Naive thymus-derived CD4-positive, alpha-beta T cell (primary cell): ENCODE results near the gene WNT7B. TPM values are rescaled to one million over a fixed set of nuclear protein-coding genes. Genes with fewer than 3 reads are reported as not detected.
A peak's percentile ranks its signal among the peaks of the same experiment; 100 is the strongest.

Source experiments
- ATAC-seq: fragments of 150-1000 bp; cut with Tn5 transposase; 2 replicates; pipeline ENCODE4 v1.10.0; 2021; ENCODE audit warnings: mild to moderate bottlenecking, moderate library complexity
- CTCF ChIA-PET: fragments of 350-600 bp; sonication (Branson Sonifier 250); formaldehyde crosslinking; loops from one replicate; lab custom pipeline; 2021; ENCODE audit warnings: antibody characterized with exemption; lab: Charles Lee
- POLR2A ChIA-PET: fragments of 350-600 bp; sonication (Branson Sonifier 250); formaldehyde crosslinking; loops from one replicate; lab custom pipeline; 2021; ENCODE audit warnings: antibody characterized with exemption, inconsistent platforms; lab: Charles Lee
- DNase-seq, 9 donors: peaks; one replicate each; pipeline versions ENCODE4 v3.0.0 to v3.0.0-alpha.2; 2020 to 2022; ENCODE audit warnings: mixed read lengths in 1 of 9
- H3K27ac ChIP-seq: one replicate; pipeline ENCODE4 v1.7.0; 2013; ENCODE audit warnings: mild to moderate bottlenecking, low read depth, low read length, moderate library complexity
- H3K27me3 ChIP-seq, 2 donors: one replicate each; pipeline ENCODE4 v1.7.0; 2013; ENCODE audit warnings: low read length in 2 of 2, mild to moderate bottlenecking in 2 of 2, moderate library complexity in 2 of 2; ENCODE audit not compliant: control insufficient read depth in 2 of 2, insufficient read depth in 2 of 2
- H3K36me3 ChIP-seq, 3 experiments: 1 replicate in 2 of 3; 2 replicates in 1 of 3; pipeline ENCODE4 v1.7.0; 2013; ENCODE audit warnings: low read length in 3 of 3, mild to moderate bottlenecking in 3 of 3, moderate library complexity in 1 of 3; ENCODE audit not compliant: insufficient read depth in 3 of 3, control insufficient read depth in 2 of 3
- H3K4me1 ChIP-seq, 2 donors: one replicate each; pipeline ENCODE4 v1.7.0; 2013; ENCODE audit warnings: low read length in 2 of 2, mild to moderate bottlenecking in 2 of 2, moderate library complexity in 1 of 2; ENCODE audit not compliant: control insufficient read depth in 2 of 2, insufficient read depth in 2 of 2
- H3K4me3 ChIP-seq: 2 replicates; pipeline ENCODE4 v1.7.0; 2013; ENCODE audit warnings: mild to moderate bottlenecking, low read length
- H3K9me3 ChIP-seq, 3 experiments: 1 replicate in 2 of 3; 2 replicates in 1 of 3; pipeline ENCODE4 v1.7.0; 2013; ENCODE audit warnings: low read length in 3 of 3; ENCODE audit not compliant: control insufficient read depth in 2 of 3
- H3K27ac Mint-ChIP-seq, 9 donors: one replicate each; pipeline ENCODE4 v1.8.0; 2020 to 2022; ENCODE audit warnings: mixed read lengths in 9 of 9, mild to moderate bottlenecking in 8 of 9, moderate library complexity in 5 of 9, inconsistent platforms in 2 of 9
- H3K27me3 Mint-ChIP-seq, 5 donors: one replicate each; pipeline ENCODE4 v1.8.0; 2021 to 2022; ENCODE audit warnings: mixed read lengths in 5 of 5, mild to moderate bottlenecking in 1 of 5
- H3K36me3 Mint-ChIP-seq, 5 donors: one replicate each; pipeline ENCODE4 v1.8.0; 2020 to 2022; ENCODE audit warnings: mixed read lengths in 5 of 5, mild to moderate bottlenecking in 3 of 5, inconsistent platforms in 1 of 5
- H3K4me1 Mint-ChIP-seq, 7 donors: one replicate each; pipeline ENCODE4 v1.8.0; 2020 to 2022; ENCODE audit warnings: mixed read lengths in 7 of 7, mild to moderate bottlenecking in 3 of 7, inconsistent platforms in 1 of 7
- H3K4me3 Mint-ChIP-seq, 10 donors: one replicate each; pipeline ENCODE4 v1.8.0; 2020 to 2022; ENCODE audit warnings: mild to moderate bottlenecking in 10 of 10, mixed read lengths in 10 of 10, moderate library complexity in 6 of 10, inconsistent platforms in 2 of 10
- H3K9me3 Mint-ChIP-seq, 11 donors: one replicate each; pipeline ENCODE4 v1.8.0; 2020 to 2022; ENCODE audit warnings: mixed read lengths in 11 of 11, mild to moderate bottlenecking in 4 of 11, inconsistent platforms in 1 of 11, moderate library complexity in 1 of 11
- intact Hi-C, 2 donors: fragments of 100-400 bp; cut with micrococcal nuclease; formaldehyde crosslinking; loops; one replicate each; pipeline ENCODE4 v1.15.1; 2023
- polyA plus RNA-seq, 2 donors: library from polyadenylated mRNA; unstranded; fragments of 300-500 nt; fragmentation: Illumina TruSeq; gene quantifications; one replicate each; pipeline ENCODE4 v1.2.3, GENCODE V29; 2021
- total RNA-seq, 6 experiments: library from RNA in 5 of 6; stranded (reverse) in 5 of 6; gene quantifications; 1 replicate in 5 of 6; 2 replicates in 1 of 6; pipeline ENCODE4 v1.2.3 and lab custom pipeline; 2021 to 2026

WNT7B gene
- total and polyA plus RNA-seq, 7 experiments from 2014 or later, result not detected

DNA sequence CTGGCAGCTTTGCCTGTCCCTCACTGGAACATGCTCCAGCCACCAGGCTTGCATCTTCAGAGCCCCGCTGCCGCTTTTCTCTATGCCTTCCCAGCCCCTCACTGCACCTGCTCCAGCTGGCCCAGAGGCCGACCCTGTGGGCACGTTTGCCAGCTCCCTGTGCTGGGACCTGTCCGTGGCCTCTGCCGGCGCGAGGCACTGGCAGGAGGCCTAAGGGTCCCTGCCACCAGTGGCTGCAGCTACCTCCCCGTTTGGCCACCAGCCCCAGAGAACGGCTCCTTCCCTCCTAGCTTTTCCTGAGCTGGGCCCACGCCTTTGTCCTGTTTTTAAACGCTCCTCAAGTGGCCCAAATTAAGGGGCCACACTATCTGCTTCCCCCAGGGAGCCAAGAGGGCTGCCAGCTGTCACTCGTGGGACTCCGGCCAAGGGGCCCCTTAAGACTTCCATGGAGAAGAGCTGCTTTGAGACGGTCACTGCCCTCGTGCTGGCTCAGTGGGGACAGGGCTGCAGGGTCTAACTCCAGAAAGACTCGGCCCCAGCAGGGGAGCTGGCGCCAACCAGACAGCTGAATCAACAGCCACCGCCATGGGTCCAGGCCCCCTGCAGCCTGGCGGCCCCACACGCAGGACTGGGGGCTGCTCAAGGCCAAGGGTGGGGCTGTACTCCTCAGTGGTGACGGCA, 24.6 kb upstream of the WNT7B start:
- CTCF ChIA-PET, result interaction anchor here (0.7 kb wide), 1 partner anchor 154 kb away, joined by 4 read pairs; no protein-coding TSS in a partner anchor
- H3K4me1 Mint-ChIP-seq, result peaks cover 0 to 12% (median 4%) of the 10 kb centered on the region in 7 donors
- no peak for ATAC-seq

DNA sequence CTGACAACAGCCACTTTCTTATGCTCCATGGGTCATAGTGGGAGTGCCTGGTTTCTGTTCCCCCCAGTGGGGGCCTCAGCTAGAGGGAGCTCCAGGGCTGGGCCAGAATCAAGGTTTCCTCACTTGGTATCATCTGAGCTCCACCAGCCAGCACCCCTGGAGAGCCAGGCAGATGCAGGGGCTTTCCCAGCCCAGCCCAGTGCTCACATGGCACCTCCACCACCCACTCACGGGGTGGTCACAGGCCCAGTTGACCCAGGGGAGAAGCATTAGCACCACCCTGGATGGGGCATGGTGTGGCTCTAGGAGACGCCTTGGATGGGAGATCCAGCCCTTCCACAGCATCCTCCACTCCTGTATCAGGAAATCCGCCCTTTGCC, 24.1 kb upstream of the WNT7B start:
- Histone ChIP-seq H3K27ac (no peak overlapping the region), H3K4me3 (no peak overlapping the region), H3K36me3 (no peaks in the 10 kb centered on the region), H3K27me3 (peaks cover 0 to 2% of the 10 kb centered on the region in 2 donors), H3K4me1 (peaks cover under 1% of the 10 kb centered on the region in 2 donors), H3K9me3 (no peaks in the 10 kb centered on the region)
- intact Hi-C loops, result no loop called here
- ChIA-PET POLR2A (no interaction called here), CTCF (interaction anchor here (2.3 kb wide), 1 partner anchor 116 kb away, joined by 7 read pairs; no protein-coding TSS in a partner anchor)
- ATAC-seq (no peak), DNase-seq (no peak)
- Mint-ChIP-seq H3K4me3 (no peak overlapping the region), H3K36me3 (no peaks in the 10 kb centered on the region), H3K4me1 (peaks cover 0 to 12% (median 4%) of the 10 kb centered on the region in 7 donors), H3K27me3 (peaks cover 0 to 4% (median 0%) of the 10 kb centered on the region in 5 donors), H3K27ac (no peak overlapping the region), H3K9me3 (no peaks in the 10 kb centered on the region)

More for the DNA sequence above, 24.6 kb upstream of the WNT7B start:
- Histone ChIP-seq H3K36me3 (no peaks in the 10 kb centered on the region), H3K9me3 (no peaks in the 10 kb centered on the region), H3K27me3 (peaks cover 0 to 3% of the 10 kb centered on the region in 2 donors), H3K4me1 (peaks cover 4 to 5% of the 10 kb centered on the region in 2 donors), H3K27ac (no peak overlapping the region), H3K4me3 (no peak overlapping the region)
- Mint-ChIP-seq H3K9me3 (no peaks in the 10 kb centered on the region), H3K27me3 (peaks cover 0 to 4% (median 0%) of the 10 kb centered on the region in 5 donors), H3K4me3 (no peak overlapping the region), H3K36me3 (no peaks in the 10 kb centered on the region), H3K27ac (no peak overlapping the region)
- peak in 1 of 9 donors; percentile 5 for DNase-seq
- POLR2A ChIA-PET, result no interaction called here
- intact Hi-C loops, result no loop called here

DNA sequence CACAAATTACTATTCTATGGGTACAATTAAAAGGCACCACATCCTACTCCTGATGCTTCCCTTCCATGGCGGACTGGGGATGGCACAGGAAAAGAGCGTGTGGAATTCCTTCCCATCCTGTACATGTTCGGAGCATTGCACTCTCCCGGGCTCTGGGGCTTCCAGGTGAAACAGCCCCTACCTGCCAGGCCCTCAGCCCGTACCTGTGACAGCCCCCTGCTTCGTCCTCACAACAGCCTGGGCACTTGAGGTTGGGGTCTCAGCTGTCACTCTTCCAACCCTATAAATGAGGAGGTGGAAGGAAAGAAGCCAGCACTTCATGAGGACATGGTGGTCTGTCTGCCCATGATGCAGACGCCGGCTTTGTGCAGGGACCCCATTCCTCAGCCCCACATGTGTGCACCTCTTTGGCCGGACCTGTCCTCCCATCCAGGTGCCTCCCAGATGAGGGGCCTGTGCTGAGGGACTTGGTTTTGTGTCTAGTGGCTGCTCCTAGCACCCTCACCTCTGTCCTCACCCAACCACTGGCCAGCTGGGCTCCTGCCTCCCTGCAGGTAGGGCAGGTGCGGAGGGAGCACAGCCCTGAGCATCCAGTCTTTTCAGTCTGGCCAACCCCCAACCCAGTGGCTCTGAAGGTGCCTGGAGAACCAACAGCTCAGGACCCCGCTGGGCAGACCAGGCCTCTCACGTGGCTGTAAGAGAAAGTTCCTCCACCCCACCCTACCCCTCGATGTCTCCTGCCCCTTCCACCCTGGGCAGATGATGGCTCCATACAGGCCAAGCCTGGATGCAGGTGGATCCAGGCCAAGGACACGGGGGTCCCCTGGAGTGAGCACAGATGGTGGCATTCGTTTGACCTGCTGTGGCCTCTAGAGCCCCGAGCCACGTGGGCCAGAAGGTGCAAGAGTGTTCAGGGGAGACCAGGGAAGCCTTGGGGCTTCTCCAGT, 23.4 kb upstream of the WNT7B start:
- no peak overlapping the region for H3K27ac Mint-ChIP-seq
- CTCF ChIA-PET, result interaction anchor here (2.3 kb wide), 1 partner anchor 117 kb away, joined by 7 read pairs; no protein-coding TSS in a partner anchor
- no peak for DNase-seq

GRCh38 chr22:45999379-45999971, 22.5 kb upstream of the WNT7B start:
- no peak overlapping the region for H3K4me3 ChIP-seq
- Mint-ChIP-seq H3K4me3 (no peak overlapping the region), H3K27ac (peak overlapping the region in 1 of 9 donors; percentile 25), H3K36me3 (no peaks in the 10 kb centered on the region), H3K27me3 (peaks cover 0 to 6% (median 4%) of the 10 kb centered on the region in 5 donors), H3K4me1 (peaks cover 0 to 12% (median 2%) of the 10 kb centered on the region in 7 donors), H3K9me3 (no peaks in the 10 kb centered on the region)
- CTCF ChIA-PET, result interaction anchor here (2.3 kb wide), 1 partner anchor 118 kb away, joined by 7 read pairs; no protein-coding TSS in a partner anchor
- peaks cover 0 to 6% of the 10 kb centered on the region in 2 donors for H3K4me1 ChIP-seq
- no peaks in the 10 kb centered on the region for H3K9me3 ChIP-seq
- intact Hi-C loops, result loop anchor here in 1 of 2 donors (5.0 kb wide), 1 partner anchor 38 kb away; no protein-coding TSS in a partner anchor
- H3K27me3 ChIP-seq, result no peaks in the 10 kb centered on the region
- no peak overlapping the region for H3K27ac ChIP-seq
- no peak for DNase-seq
- H3K36me3 ChIP-seq, result no peaks in the 10 kb centered on the region
- ATAC-seq, result no peak
- POLR2A ChIA-PET, result no interaction called here

More for the DNA sequence above, 23.4 kb upstream of the WNT7B start:
- intact Hi-C loops, result no loop called here
- no peaks in the 10 kb centered on the region for H3K36me3 ChIP-seq
- no peaks in the 10 kb centered on the region for H3K9me3 ChIP-seq
- no peaks in the 10 kb centered on the region for H3K36me3 Mint-ChIP-seq
- no peaks in the 10 kb centered on the region for H3K27me3 ChIP-seq
- H3K9me3 Mint-ChIP-seq, result no peaks in the 10 kb centered on the region
- H3K4me3 Mint-ChIP-seq, result no peak overlapping the region
- POLR2A ChIA-PET, result no interaction called here
- ATAC-seq, result no peak
- no peak overlapping the region for H3K4me3 ChIP-seq
- H3K4me1 Mint-ChIP-seq, result peaks cover 0 to 12% (median 4%) of the 10 kb centered on the region in 7 donors
- H3K4me1 ChIP-seq, result no peaks in the 10 kb centered on the region
- H3K27me3 Mint-ChIP-seq, result peaks cover 0 to 4% (median 0%) of the 10 kb centered on the region in 5 donors
- H3K27ac ChIP-seq, result no peak overlapping the region

DNA sequence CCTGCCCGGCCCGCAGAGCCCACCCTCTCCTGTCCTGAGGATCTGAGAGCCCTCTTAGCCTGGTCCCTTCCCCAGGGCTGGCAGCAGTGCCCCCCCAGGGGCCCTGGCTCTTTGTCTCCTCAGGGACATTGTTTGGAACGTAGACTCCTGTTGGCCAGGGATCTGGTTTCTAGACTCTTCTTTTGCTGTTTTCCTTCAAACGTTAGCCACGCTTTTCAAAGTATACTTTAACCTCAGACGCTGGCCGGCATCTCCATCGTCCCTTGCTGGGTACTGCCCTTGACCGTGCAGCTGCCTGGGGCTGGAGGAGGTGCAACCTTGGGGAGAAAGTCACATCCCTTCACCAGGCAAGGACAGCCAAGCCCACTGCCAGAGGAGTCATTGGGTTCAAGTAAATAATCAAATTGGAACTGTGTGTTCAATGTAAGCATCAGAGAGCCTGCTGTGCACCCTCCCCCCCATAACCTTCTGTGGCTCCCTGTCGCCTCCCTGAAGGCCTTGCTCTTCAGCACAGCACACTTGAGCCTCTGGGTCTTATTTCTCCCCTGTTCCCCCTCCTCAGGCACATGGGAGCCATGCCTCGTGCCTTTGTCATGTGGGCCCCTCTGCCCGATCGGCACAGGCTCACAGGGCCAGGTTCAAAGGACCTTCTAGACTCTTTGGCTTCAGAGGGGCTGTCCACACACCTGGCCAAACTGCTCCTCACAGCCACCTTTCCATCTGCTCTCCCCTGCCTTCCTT, 21.8 kb upstream of the WNT7B start:
- H3K36me3 Mint-ChIP-seq, result no peaks in the 10 kb centered on the region
- no peak overlapping the region for H3K4me3 ChIP-seq
- H3K4me1 Mint-ChIP-seq, result peaks cover 0 to 13% (median 3%) of the 10 kb centered on the region in 7 donors
- intact Hi-C loops, result loop anchor here in 1 of 2 donors (5.0 kb wide), 1 partner anchor 38 kb away; no protein-coding TSS in a partner anchor
- ATAC-seq (no peak), DNase-seq (no peak)
- H3K27me3 ChIP-seq, result no peaks in the 10 kb centered on the region
- CTCF ChIA-PET, result interaction anchor here (2.3 kb wide), 1 partner anchor 119 kb away, joined by 7 read pairs; no protein-coding TSS in a partner anchor
- H3K4me3 Mint-ChIP-seq, result no peak overlapping the region
- H3K9me3 ChIP-seq, result no peaks in the 10 kb centered on the region
- H3K27ac ChIP-seq, result no peak overlapping the region
- no peaks in the 10 kb centered on the region for H3K9me3 Mint-ChIP-seq
- no peaks in the 10 kb centered on the region for H3K36me3 ChIP-seq
- H3K4me1 ChIP-seq, result peaks cover 0 to 6% of the 10 kb centered on the region in 2 donors
- peak overlapping the region in 1 of 9 donors; percentile 51 for H3K27ac Mint-ChIP-seq
- H3K27me3 Mint-ChIP-seq, result peaks cover 0 to 6% (median 4%) of the 10 kb centered on the region in 5 donors
- POLR2A ChIA-PET, result no interaction called here
